HUES6 (cell line): ENCODE results near the gene MAP3K6.

Experiments
- H3K27ac ChIP-seq: 2 replicates; pipeline ENCODE4 v1.7.0; 2013; ENCODE audit warnings: low read depth, mild to moderate bottlenecking, low read length, inconsistent platforms
- H3K27me3 ChIP-seq: 2 replicates; pipeline ENCODE4 v1.6.1; 2013; ENCODE audit warnings: low read length; ENCODE audit not compliant: control insufficient read depth, insufficient read depth
- H3K36me3 ChIP-seq: 2 replicates; pipeline ENCODE4 v1.6.1; 2013; ENCODE audit warnings: low read length; ENCODE audit not compliant: control insufficient read depth, insufficient read depth
- H3K4me1 ChIP-seq: 2 replicates; pipeline ENCODE4 v1.6.1; 2013; ENCODE audit warnings: low read length; ENCODE audit not compliant: control insufficient read depth, insufficient read depth
- H3K4me3 ChIP-seq: 2 replicates; pipeline ENCODE4 v1.5.1; 2013; ENCODE audit warnings: low read depth, low read length
- H3K9ac ChIP-seq: one replicate; pipeline ENCODE4 v1.6.1; 2013; ENCODE audit warnings: mild to moderate bottlenecking, low read length
- H3K9me3 ChIP-seq: 2 replicates; pipeline ENCODE4 v1.6.1; 2013; ENCODE audit warnings: low read depth, low read length; ENCODE audit not compliant: control insufficient read depth, insufficient read depth

Gene MAP3K6

GRCh38 chr1:27368869-27369582, 2.3 kb upstream of the MAP3K6 start:
- H3K36me3 ChIP-seq = no peaks in the 10 kb centered on the region
- H3K27ac ChIP-seq = no peak overlapping the region
- no peaks in the 10 kb centered on the region for H3K27me3 ChIP-seq
- H3K4me3 ChIP-seq = no peak overlapping the region
- peaks cover 22% of the 10 kb centered on the region for H3K4me1 ChIP-seq
- H3K9ac ChIP-seq = no peak overlapping the region
- no peaks in the 10 kb centered on the region for H3K9me3 ChIP-seq

- Histone ChIP-seq H3K4me3 (peak overlapping the region; percentile 68), H3K27ac (no peak overlapping the region), H3K36me3 (no peaks in the 10 kb centered on the region), H3K4me1 (peaks cover 22% of the 10 kb centered on the region), H3K9ac (peak overlapping the region; percentile 60), H3K9me3 (no peaks in the 10 kb centered on the region), H3K27me3 (peaks cover 3% of the 10 kb centered on the region; the same call in 1 of the 2 replicates)
Observed at GRCh38 chr1:27367160-27367650, 444 bp upstream of the MAP3K6 start.

- Histone ChIP-seq H3K36me3 (no peaks in the 10 kb centered on the region), H3K9ac (peak overlapping the region; percentile 60), H3K4me1 (peaks cover 24% of the 10 kb centered on the region), H3K4me3 (peak overlapping the region; percentile 68), H3K27me3 (peaks cover 14% of the 10 kb centered on the region), H3K9me3 (no peaks in the 10 kb centered on the region), H3K27ac (no peak overlapping the region)
Observed at GRCh38 chr1:27366113-27366410, 699 bp downstream of the MAP3K6 start.

GRCh38 chr1:27365372-27366112, 1.2 kb downstream of the MAP3K6 start:
- H3K27ac ChIP-seq = no peak overlapping the region
- peaks cover 20% of the 10 kb centered on the region for H3K27me3 ChIP-seq
- no peaks in the 10 kb centered on the region for H3K36me3 ChIP-seq
- H3K4me1 ChIP-seq = peaks cover 27% of the 10 kb centered on the region
- no peaks in the 10 kb centered on the region for H3K9me3 ChIP-seq
- H3K4me3 ChIP-seq = peak overlapping the region; percentile 68
- H3K9ac ChIP-seq = no peak overlapping the region

- Histone ChIP-seq H3K4me1 (peaks cover 31% of the 10 kb centered on the region), H3K36me3 (no peaks in the 10 kb centered on the region), H3K4me3 (peak overlapping the region; percentile 36), H3K27ac (no peak overlapping the region), H3K27me3 (peaks cover 26% of the 10 kb centered on the region), H3K9me3 (no peaks in the 10 kb centered on the region), H3K9ac (no peak overlapping the region)
Observed at GRCh38 chr1:27364696-27365371, 1.9 kb downstream of the MAP3K6 start.

GRCh38 chr1:27363766-27364695, 2.7 kb downstream of the MAP3K6 start:
- H3K9me3 ChIP-seq = no peaks in the 10 kb centered on the region
- no peak overlapping the region for H3K27ac ChIP-seq
- H3K27me3 ChIP-seq = peaks cover 34% of the 10 kb centered on the region
- no peak overlapping the region for H3K4me3 ChIP-seq
- H3K36me3 ChIP-seq = no peaks in the 10 kb centered on the region
- peaks cover 35% of the 10 kb centered on the region for H3K4me1 ChIP-seq
- H3K9ac ChIP-seq = no peak overlapping the region

GRCh38 chr1:27361553-27361952, 5.2 kb downstream of the MAP3K6 start:
- Histone ChIP-seq H3K4me1 (peaks cover 34% of the 10 kb centered on the region), H3K36me3 (no peaks in the 10 kb centered on the region), H3K27me3 (peaks cover 50% of the 10 kb centered on the region), H3K9me3 (no peaks in the 10 kb centered on the region), H3K27ac (no peak overlapping the region), H3K4me3 (0 out of 2 replicates have a peak overlapping the region, but pooled peaks have one; percentile 85), H3K9ac (no peak overlapping the region)

- Histone ChIP-seq H3K9me3 (no peaks in the 10 kb centered on the region), H3K9ac (peak overlapping the region; percentile 20), H3K27me3 (peaks cover 50% of the 10 kb centered on the region), H3K27ac (no peak overlapping the region), H3K4me3 (peak overlapping the region; percentile 85), H3K4me1 (peaks cover 34% of the 10 kb centered on the region), H3K36me3 (no peaks in the 10 kb centered on the region)
Observed at GRCh38 chr1:27361044-27361402, 5.7 kb downstream of the MAP3K6 start.

GRCh38 chr1:27360159-27361043, 6.4 kb downstream of the MAP3K6 start:
- Histone ChIP-seq H3K9me3 (no peaks in the 10 kb centered on the region), H3K9ac (peak overlapping the region; percentile 20), H3K4me3 (peak overlapping the region; percentile 85), H3K27me3 (peaks cover 50% of the 10 kb centered on the region), H3K4me1 (peaks cover 34% of the 10 kb centered on the region), H3K27ac (no peak overlapping the region), H3K36me3 (peaks cover 2% of the 10 kb centered on the region; the same call in 1 of the 2 replicates)

GRCh38 chr1:27359822-27360158, 7.0 kb downstream of the MAP3K6 start:
- Histone ChIP-seq H3K27me3 (peaks cover 50% of the 10 kb centered on the region), H3K27ac (no peak overlapping the region), H3K9ac (no peak overlapping the region), H3K36me3 (peaks cover 5% of the 10 kb centered on the region; the same call in 1 of the 2 replicates), H3K9me3 (no peaks in the 10 kb centered on the region), H3K4me1 (peaks cover 28% of the 10 kb centered on the region), H3K4me3 (peak overlapping the region; percentile 85)
